Ovary (tissue), 3 donors: ENCODE results near the gene IFNA13.

Experiments
- EP300 ChIP-seq: sonication (generic); formaldehyde crosslinking; IDR thresholded peaks from one replicate; pipeline ENCODE4 v1.6.1; 2017; ENCODE audit warnings: antibody characterized with exemption
- TF ChIP-seq, protein P1 (sequence below), 3 donors: fragments of 450-650 bp in 2 of 3; fragments of 200-600 bp in 1 of 3; IDR thresholded peaks; one replicate each; pipeline versions ENCODE4 v1.5.1 to v1.8.0; 2016 to 2022; ENCODE audit warnings: antibody characterized with exemption in 3 of 3, mild to moderate bottlenecking in 1 of 3
- donor health status: DM: no; HTN: no; CAD: no.

DNA sequence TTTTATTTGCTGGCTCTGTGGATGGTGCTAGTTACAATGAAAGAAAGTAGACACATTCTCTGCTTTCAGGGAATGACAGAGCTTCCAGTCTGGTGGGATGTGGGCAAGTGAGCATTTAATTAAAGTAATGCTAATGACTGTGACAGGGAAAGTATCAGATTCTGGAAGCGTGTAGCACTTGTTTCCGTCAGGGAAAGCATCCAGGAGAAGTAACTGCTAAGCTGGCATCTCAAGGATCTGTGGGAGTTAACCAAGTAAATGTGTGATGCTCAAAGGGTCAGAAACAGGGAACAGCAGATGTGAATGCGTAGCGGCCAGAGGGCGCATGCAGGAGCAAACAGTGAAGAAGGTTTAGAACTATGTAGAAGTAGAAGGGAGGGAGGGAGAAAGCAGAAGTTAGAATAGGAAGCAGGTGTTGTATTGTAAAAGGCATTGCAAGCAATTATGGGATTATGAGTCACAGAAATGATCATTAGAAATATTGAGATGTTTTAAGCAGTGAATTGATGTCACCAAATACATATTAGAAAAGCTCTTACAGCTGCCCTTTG is 44.9 kb downstream of the IFNA13 start:
- TF ChIP-seq, protein P1, sequence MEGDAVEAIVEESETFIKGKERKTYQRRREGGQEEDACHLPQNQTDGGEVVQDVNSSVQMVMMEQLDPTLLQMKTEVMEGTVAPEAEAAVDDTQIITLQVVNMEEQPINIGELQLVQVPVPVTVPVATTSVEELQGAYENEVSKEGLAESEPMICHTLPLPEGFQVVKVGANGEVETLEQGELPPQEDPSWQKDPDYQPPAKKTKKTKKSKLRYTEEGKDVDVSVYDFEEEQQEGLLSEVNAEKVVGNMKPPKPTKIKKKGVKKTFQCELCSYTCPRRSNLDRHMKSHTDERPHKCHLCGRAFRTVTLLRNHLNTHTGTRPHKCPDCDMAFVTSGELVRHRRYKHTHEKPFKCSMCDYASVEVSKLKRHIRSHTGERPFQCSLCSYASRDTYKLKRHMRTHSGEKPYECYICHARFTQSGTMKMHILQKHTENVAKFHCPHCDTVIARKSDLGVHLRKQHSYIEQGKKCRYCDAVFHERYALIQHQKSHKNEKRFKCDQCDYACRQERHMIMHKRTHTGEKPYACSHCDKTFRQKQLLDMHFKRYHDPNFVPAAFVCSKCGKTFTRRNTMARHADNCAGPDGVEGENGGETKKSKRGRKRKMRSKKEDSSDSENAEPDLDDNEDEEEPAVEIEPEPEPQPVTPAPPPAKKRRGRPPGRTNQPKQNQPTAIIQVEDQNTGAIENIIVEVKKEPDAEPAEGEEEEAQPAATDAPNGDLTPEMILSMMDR (IDR thresholded peaks at IDR 0.05) = no peak
- no peak for TF ChIP-seq EP300
